GM12878 (cell line): ENCODE data around the gene ANKRD6. TPM values are rescaled to one million over a fixed set of nuclear protein-coding genes. Genes with fewer than 3 reads are reported as not detected.

Experiments used
- ATAC-seq: fragments of 200-7000 bp; cut with Tn5 transposase; 3 replicates; pipeline ENCODE4 v1.9.1; 2020; ENCODE audit warnings: mild to moderate bottlenecking, moderate library complexity
- BruUV-seq: library from RNA; stranded (reverse); fragments of 400-500 nt; replicated peaks from 2 replicates; lab custom pipeline; 2021; lab: Mats Ljungman, UMichigan
- CTCF ChIA-PET: fragments of 300-600 bp; sonication (Branson Sonifier 250); formaldehyde crosslinking; extraction: SDS; loops from one replicate; lab custom pipeline; 2021; ENCODE audit warnings: inconsistent platforms; lab: Yijun Ruan, JAX
- POLR2A ChIA-PET: fragments of 350-600 bp; formaldehyde crosslinking; extraction: SDS; loops from one replicate; lab custom pipeline; 2021; ENCODE audit warnings: inconsistent platforms; lab: Charles Lee
- RAD21 ChIA-PET: fragments of 300-600 bp; sonication (Branson Sonifier 250); formaldehyde crosslinking; loops from one replicate; lab custom pipeline; 2023; ENCODE audit warnings: antibody characterized with exemption; ENCODE audit not compliant: unreplicated experiment; lab: Charles Lee
- SMC1A ChIA-PET: fragments of 300-600 bp; sonication (Branson Sonifier 250); formaldehyde crosslinking; loops from one replicate; lab custom pipeline; 2023; ENCODE audit not compliant: unreplicated experiment, uncharacterized antibody; lab: Charles Lee
- DNase-seq: peaks from one replicate; pipeline ENCODE4 v3.0.0-alpha.2; 2011; ENCODE audit warnings: low read depth, low spot score
- FAIRE-seq: peaks from 3 replicates; lab custom pipeline; 2011; peaks lifted over from hg19 to GRCh38; lab: Jason Lieb, UNC
- H2AFZ ChIP-seq: 2 replicates; pipeline ENCODE4 v1.6.0; 2011; ENCODE audit warnings: low read depth, low read length, control low read depth; ENCODE audit not compliant: control insufficient read depth
- H3K27ac ChIP-seq: 2 replicates; pipeline ENCODE4 v1.5.1; 2011; ENCODE audit warnings: control low read depth; ENCODE audit not compliant: control insufficient read depth, insufficient read depth
- H3K27me3 ChIP-seq, 2 experiments: replicated peaks in 1 of 2; 2 replicates each; pipeline versions ENCODE4 v1.6.0 to v1.6.1; 2011; ENCODE audit warnings: low read length in 1 of 2; ENCODE audit not compliant: control insufficient read depth in 2 of 2, insufficient read depth in 2 of 2
- H3K36me3 ChIP-seq, 2 experiments: 2 replicates each; pipeline ENCODE4 v1.5.1; 2011; ENCODE audit warnings: low read length in 1 of 2; ENCODE audit not compliant: control insufficient read depth in 2 of 2, insufficient read depth in 2 of 2
- H3K4me1 ChIP-seq: 2 replicates; pipeline ENCODE4 v1.6.1; 2011; ENCODE audit warnings: mild to moderate bottlenecking, low read length, moderate library complexity, mixed read lengths; ENCODE audit not compliant: control insufficient read depth, insufficient read depth
- H3K4me2 ChIP-seq: 2 replicates; pipeline ENCODE4 v1.6.0; 2011; ENCODE audit warnings: control low read depth; ENCODE audit not compliant: control insufficient read depth, insufficient read depth
- H3K4me3 ChIP-seq: fragments of 200-600 bp; sonication (generic); 2 replicates; pipeline ENCODE4 v1.5.1; 2016
- H3K79me2 ChIP-seq: 2 replicates; pipeline ENCODE4 v1.6.0; 2011; ENCODE audit warnings: low read length; ENCODE audit not compliant: control insufficient read depth, insufficient read depth
- H3K9ac ChIP-seq: 2 replicates; pipeline ENCODE4 v1.8.0; 2011; ENCODE audit warnings: low read length, control low read depth, mixed read lengths; ENCODE audit not compliant: control insufficient read depth, insufficient read depth
- H3K9me3 ChIP-seq: replicated peaks from 3 replicates; pipeline ENCODE4 v1.5.1; 2011; ENCODE audit warnings: mild to moderate bottlenecking, low read length; ENCODE audit not compliant: control insufficient read depth, insufficient read depth
- H4K20me1 ChIP-seq: 2 replicates; pipeline ENCODE4 v1.6.0; 2011; ENCODE audit not compliant: control insufficient read depth, insufficient read depth
- ATF7 ChIP-seq: fragments of 450-650 bp; IDR thresholded peaks from 2 replicates; pipeline ENCODE4 v1.6.1; 2016; ENCODE audit warnings: low read depth, mild to moderate bottlenecking
- FOXM1 ChIP-seq: IDR thresholded peaks from 2 replicates; pipeline ENCODE4 v1.6.1; 2012; ENCODE audit warnings: low read depth, mild to moderate bottlenecking, inconsistent platforms, low read length, moderate library complexity
- GATAD2B ChIP-seq: fragments of 450-650 bp; conservative IDR thresholded peaks from 2 replicates; pipeline ENCODE4 v1.6.1; 2017; ENCODE audit warnings: low read depth, mild to moderate bottlenecking, moderate library complexity
- HCFC1 ChIP-seq: fragments of 150-350 bp; IDR thresholded peaks from 2 replicates; pipeline ENCODE4 v1.6.1; 2014; ENCODE audit warnings: low read length
- IRF3 ChIP-seq: fragments of 450-650 bp; IDR thresholded peaks from 2 replicates; pipeline ENCODE4 v1.6.1; 2014; ENCODE audit warnings: mild to moderate bottlenecking
- JUNB ChIP-seq: IDR thresholded peaks from 2 replicates; pipeline ENCODE4 v1.6.1; 2016; ENCODE audit warnings: antibody characterized with exemption, mild to moderate bottlenecking
- JUND ChIP-seq: IDR thresholded peaks from 2 replicates; pipeline ENCODE4 v1.6.1; 2012; ENCODE audit warnings: low read depth, mild to moderate bottlenecking, low read length, improper control_type of control experiment, moderate library complexity
- KAT2A ChIP-seq: conservative IDR thresholded peaks from 2 replicates; pipeline ENCODE4 v1.6.1; 2011; ENCODE audit warnings: low read depth, low read length; ENCODE audit not compliant: control insufficient read depth
- KDM1A ChIP-seq: fragments of 200-600 bp; sonication (generic); IDR thresholded peaks from 2 replicates; pipeline ENCODE4 v1.6.1; 2016; ENCODE audit warnings: borderline replicate concordance
- MTA2 ChIP-seq: fragments of 450-650 bp; IDR thresholded peaks from 2 replicates; pipeline ENCODE4 v1.6.1; 2016; ENCODE audit warnings: low read depth, mild to moderate bottlenecking, moderate library complexity
- MYB ChIP-seq: fragments of 150-350 bp; IDR thresholded peaks from 2 replicates; pipeline ENCODE4 v1.6.1; 2014; ENCODE audit warnings: mild to moderate bottlenecking, low read depth, low read length, borderline replicate concordance
- MYC ChIP-seq: IDR thresholded peaks from 2 replicates; pipeline ENCODE4 v1.6.1; 2011; ENCODE audit warnings: mild to moderate bottlenecking, low read length, moderate library complexity, inconsistent platforms; ENCODE audit not compliant: insufficient read depth, insufficient replicate concordance, insufficient read length, severe bottlenecking
- NR2C2 ChIP-seq: IDR thresholded peaks from 2 replicates; pipeline ENCODE4 v1.6.1; 2011; ENCODE audit warnings: borderline replicate concordance, low read depth; ENCODE audit not compliant: control insufficient read depth, insufficient read length
- POLR2AphosphoS5 ChIP-seq: IDR thresholded peaks from 2 replicates; pipeline ENCODE4 v1.6.1; 2011; ENCODE audit warnings: mild to moderate bottlenecking, low read length, inconsistent platforms
- RAD21 ChIP-seq: IDR thresholded peaks from 2 replicates; pipeline ENCODE4 v1.6.1; 2011; ENCODE audit warnings: mild to moderate bottlenecking, low read depth, low read length, moderate library complexity; ENCODE audit not compliant: insufficient read depth
- RBBP5 ChIP-seq: fragments of 200-600 bp; sonication (generic); conservative IDR thresholded peaks from 2 replicates; pipeline ENCODE4 v1.6.1; 2016
- RCOR1 ChIP-seq: conservative IDR thresholded peaks from 2 replicates; pipeline ENCODE4 v1.6.1; 2012; ENCODE audit warnings: low read depth, low read length, improper control_type of control experiment
- STAT1 ChIP-seq: fragments of 450-650 bp; conservative IDR thresholded peaks from 2 replicates; pipeline ENCODE4 v1.6.1; 2014; ENCODE audit warnings: antibody characterized with exemption, mild to moderate bottlenecking
- SUPT20H ChIP-seq: IDR thresholded peaks from 2 replicates; pipeline ENCODE4 v1.6.1; 2011; ENCODE audit warnings: low read depth, mild to moderate bottlenecking, low read length, moderate library complexity, borderline replicate concordance; ENCODE audit not compliant: control insufficient read depth
- TCF12 ChIP-seq: IDR thresholded peaks from 2 replicates; pipeline ENCODE4 v1.6.1; 2011; ENCODE audit warnings: low read depth, mild to moderate bottlenecking, low read length
- ZNF274 ChIP-seq: IDR thresholded peaks from one replicate; pipeline ENCODE4 v1.8.0; 2011; ENCODE audit not compliant: insufficient read length, insufficient read depth
- WGBS: methylation state at CpG from one replicate; pipeline ENCODE4 v1.1.6; 2016; ENCODE audit warnings: low lambda C conversion rate; ENCODE audit not compliant: insufficient replicate concordance, insufficient coverage; ENCODE audit errors: missing lambda C conversion rate; 5-methylcytosine and 5-hydroxymethylcytosine counted together
- in situ Hi-C: fragments of 300-500 bp; cut with MboI; formaldehyde crosslinking; loops from 9 replicates; pipeline ENCODE4 v1.14.3; 2018; ENCODE audit warnings: mixed read lengths
- intact Hi-C: fragments of 100-400 bp; cut with micrococcal nuclease; formaldehyde crosslinking; loops from one replicate; pipeline ENCODE4 v1.14.2; 2022; ENCODE audit not compliant: unreplicated experiment
- polyA plus RNA-seq, 11 experiments: library from polyadenylated mRNA; depleted of rRNA in 4 of 11; unstranded in 6 of 11; stranded (reverse) in 5 of 11; fragments of >200 nt; fragmentation: Nextera tagmentation in 4 of 11; fragmentation: Illumina TruSeq in 1 of 11; extraction: Ambion mirVana in 4 of 11; extraction: Trizol in 1 of 11; gene quantifications; 1 replicate in 1 of 11; 2 replicates in 10 of 11; pipeline versions ENCODE4 v1.2.1 to v1.2.3, GENCODE V29; 2011 to 2016; ENCODE audit warnings: inconsistent platforms in 2 of 11, missing spikeins in 2 of 11, low read depth in 1 of 11
- total RNA-seq, 4 experiments: library from RNA; depleted of rRNA in 3 of 4; stranded (reverse); fragments of >200 nt in 3 of 4; fragmentation: Illumina TruSeq in 1 of 4; extraction: Trizol in 1 of 4; gene quantifications; 2 replicates each; pipeline versions ENCODE4 v1.2.1 to v1.2.3, GENCODE V29; 2013 to 2021
- TF ChIP-seq, protein P1 (sequence below): fragments of 150-350 bp; IDR thresholded peaks from 2 replicates; pipeline ENCODE4 v1.6.1; 2016; ENCODE audit warnings: low read depth, low read length

The ANKRD6 gene
- total and polyA plus RNA-seq, 10 of the 15 experiments (the other 5 are each of a cell fraction or from before 2014, with no cell fraction given) = 0.03 to 0.90 (median 0.38) TPM

DNA sequence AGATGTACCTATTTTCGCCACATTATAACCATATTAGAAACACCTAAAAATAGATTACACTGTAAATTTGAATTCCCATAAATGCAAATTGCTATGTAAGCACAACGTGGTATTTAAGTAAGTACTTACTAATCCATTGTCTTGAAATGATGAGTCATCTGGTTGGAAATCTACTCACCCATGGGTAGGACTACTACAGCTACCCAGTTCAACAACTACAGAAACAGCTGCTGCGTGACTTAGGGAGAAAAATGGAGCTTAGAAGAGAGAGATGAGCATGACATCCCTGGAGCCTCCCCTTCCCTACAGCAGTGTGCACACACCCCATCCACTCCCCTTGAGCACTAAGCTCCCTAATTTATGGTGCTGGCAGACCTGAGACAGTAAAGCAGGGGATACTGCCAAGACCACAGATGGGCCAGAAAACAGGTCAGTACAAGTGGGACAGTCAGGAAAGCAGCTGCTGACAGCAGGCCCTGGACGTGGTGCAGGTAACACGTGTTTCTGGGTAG is 47.7 kb upstream of the ANKRD6 start:
- no TSS peak for BruUV-seq
- Histone ChIP-seq H3K9me3 (no peaks in the 10 kb centered on the region), H3K4me3 (no peak overlapping the region), H3K36me3 (no peaks in the 10 kb centered on the region; a peak in 1 of 4 replicates), H2AFZ (no peak overlapping the region), H3K27me3 (no peaks in the 10 kb centered on the region), H3K4me1 (peaks cover 20% of the 10 kb centered on the region), H4K20me1 (no peaks in the 10 kb centered on the region), H3K27ac (no peak overlapping the region), H3K9ac (no peak overlapping the region), H3K79me2 (peaks cover 8% of the 10 kb centered on the region), H3K4me2 (peak overlapping the region; percentile 1; the same call in 1 of the 2 replicates)
- in situ Hi-C loops (no loop called here), intact Hi-C loops (no loop called here)
- CTCF ChIA-PET = interaction anchor here (1.0 to 4.2 kb wide), 3 partner anchors 9 to 17 kb away, joined by 3 to 18 read pairs (median 6); no protein-coding TSS in a partner anchor
- no peak for FAIRE-seq
- 21% methylated on average over 5 of the region's 5 CpGs for WGBS
- POLR2A ChIA-PET = interaction anchor here (0.6 kb wide), 1 partner anchor 26 kb away, joined by 3 read pairs; no protein-coding TSS in a partner anchor
- SMC1A ChIA-PET = interaction anchor here (1.1 to 1.5 kb wide), 3 partner anchors 9 to 20 kb away, joined by 3 to 8 read pairs (median 4); no protein-coding TSS in a partner anchor
- RAD21 ChIA-PET = interaction anchor here (0.6 to 1.6 kb wide), 2 partner anchors 14 to 30 kb away, joined by 3 to 6 read pairs; no protein-coding TSS in a partner anchor
- DNase-seq = peak; percentile 51
- ATAC-seq = peak; percentile 53
- TF ChIP-seq, protein P1, sequence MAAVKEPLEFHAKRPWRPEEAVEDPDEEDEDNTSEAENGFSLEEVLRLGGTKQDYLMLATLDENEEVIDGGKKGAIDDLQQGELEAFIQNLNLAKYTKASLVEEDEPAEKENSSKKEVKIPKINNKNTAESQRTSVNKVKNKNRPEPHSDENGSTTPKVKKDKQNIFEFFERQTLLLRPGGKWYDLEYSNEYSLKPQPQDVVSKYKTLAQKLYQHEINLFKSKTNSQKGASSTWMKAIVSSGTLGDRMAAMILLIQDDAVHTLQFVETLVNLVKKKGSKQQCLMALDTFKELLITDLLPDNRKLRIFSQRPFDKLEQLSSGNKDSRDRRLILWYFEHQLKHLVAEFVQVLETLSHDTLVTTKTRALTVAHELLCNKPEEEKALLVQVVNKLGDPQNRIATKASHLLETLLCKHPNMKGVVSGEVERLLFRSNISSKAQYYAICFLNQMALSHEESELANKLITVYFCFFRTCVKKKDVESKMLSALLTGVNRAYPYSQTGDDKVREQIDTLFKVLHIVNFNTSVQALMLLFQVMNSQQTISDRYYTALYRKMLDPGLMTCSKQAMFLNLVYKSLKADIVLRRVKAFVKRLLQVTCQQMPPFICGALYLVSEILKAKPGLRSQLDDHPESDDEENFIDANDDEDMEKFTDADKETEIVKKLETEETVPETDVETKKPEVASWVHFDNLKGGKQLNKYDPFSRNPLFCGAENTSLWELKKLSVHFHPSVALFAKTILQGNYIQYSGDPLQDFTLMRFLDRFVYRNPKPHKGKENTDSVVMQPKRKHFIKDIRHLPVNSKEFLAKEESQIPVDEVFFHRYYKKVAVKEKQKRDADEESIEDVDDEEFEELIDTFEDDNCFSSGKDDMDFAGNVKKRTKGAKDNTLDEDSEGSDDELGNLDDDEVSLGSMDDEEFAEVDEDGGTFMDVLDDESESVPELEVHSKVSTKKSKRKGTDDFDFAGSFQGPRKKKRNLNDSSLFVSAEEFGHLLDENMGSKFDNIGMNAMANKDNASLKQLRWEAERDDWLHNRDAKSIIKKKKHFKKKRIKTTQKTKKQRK = no peak
- TF ChIP-seq MYB (no peak), GATAD2B (no peak), RBBP5 (no peak), HCFC1 (no peak), MYC (no peak), IRF3 (no peak), ZNF274 (no peak), KDM1A (no peak), JUND (0 out of 2 replicates have a peak, but pooled peaks have one; percentile 25), SUPT20H (no peak), ATF7 (peak; percentile 23; the same call in 1 of the 2 replicates), JUNB (peak; percentile 58), FOXM1 (no peak), POLR2AphosphoS5 (no peak), KAT2A (no peak), RCOR1 (no peak), NR2C2 (no peak), TCF12 (no peak), MTA2 (0 out of 2 replicates have a peak, but pooled peaks have one; percentile 31), RAD21 (no peak), STAT1 (no peak)
